GM19395 (cell line): ENCODE data around the gene TRAFD1.
A peak's percentile ranks its signal among the peaks of the same experiment; 100 is the strongest.
"Not testable (repeated sequence)": the region's sequence is repeated elsewhere in the genome, so short reads cannot be mapped to it uniquely, and the experiment has no call there.

ENCODE experiments used
- ATAC-seq: cut with Tn5 transposase; IDR thresholded peaks from one replicate; pipeline ENCODE4 v1.9.1; 2021; ENCODE audit warnings: mild to moderate bottlenecking, moderate library complexity; ENCODE audit not compliant: unreplicated experiment

Gene TRAFD1

GRCh38 chr12:112125250-112125999 lies at the start of gene TRAFD1:
TSS of gene TRAFD1 (plus strand) at chr12:112125560. CDS start at chr12:112130523, 4,963 bp downstream.
- ATAC-seq, result peak; percentile 96

GRCh38 chr12:112087055-112087850 lies 38.1 kb upstream of the TRAFD1 start:
- ATAC-seq, result no peak

GRCh38 chr12:112087851-112088250 lies 37.5 kb upstream of the TRAFD1 start:
- no peak for ATAC-seq

GRCh38 chr12:112091563-112091962 lies 33.8 kb upstream of the TRAFD1 start:
- ATAC-seq, result no peak

GRCh38 chr12:112096070-112096469 lies 29.3 kb upstream of the TRAFD1 start:
- ATAC-seq, result peak; percentile 82

- ATAC-seq, result peak; percentile 37
These were observed 28.7 kb upstream of the TRAFD1 start for GRCh38 chr12:112096667-112097066.

GRCh38 chr12:112097641-112098040 lies 27.7 kb upstream of the TRAFD1 start:
- no peak for ATAC-seq

GRCh38 chr12:112100500-112100899 lies 24.9 kb upstream of the TRAFD1 start:
- ATAC-seq, result not testable (repeated sequence)

- ATAC-seq, result no peak
These were observed 23.2 kb upstream of the TRAFD1 start for GRCh38 chr12:112102127-112102526.

- ATAC-seq, result not testable (repeated sequence)
These were observed 22.6 kb upstream of the TRAFD1 start for GRCh38 chr12:112102746-112103145.

- no peak for ATAC-seq
These were observed 21.4 kb upstream of the TRAFD1 start for GRCh38 chr12:112103758-112104503.

GRCh38 chr12:112105891-112106290 lies 19.5 kb upstream of the TRAFD1 start:
- no peak for ATAC-seq

GRCh38 chr12:112107306-112108201 lies 17.8 kb upstream of the TRAFD1 start:
- ATAC-seq, result no peak

- ATAC-seq, result peak; percentile 68
These were observed 16.9 kb upstream of the TRAFD1 start, which contains the start of gene NAA25 for GRCh38 chr12:112108202-112109079. TSS of gene NAA25 (minus strand) at chr12:112108783. CDS start at chr12:112108773, 10 bp downstream.

GRCh38 chr12:112110787-112111662 lies 14.3 kb upstream of the TRAFD1 start:
- not testable (repeated sequence) for ATAC-seq

- ATAC-seq, result no peak
These were observed 13.4 kb upstream of the TRAFD1 start for GRCh38 chr12:112111931-112112330.

GRCh38 chr12:112112409-112113133 lies 12.8 kb upstream of the TRAFD1 start:
- no peak for ATAC-seq
